Measurements from ENCODE around the gene EFHD1. TPM values are rescaled to one million over a fixed set of nuclear protein-coding genes. Genes with fewer than 3 reads are reported as not detected.

The EFHD1 gene
- total RNA-seq, 2 donors from 2014 or later = 1.4 to 3.4 TPM

- H3K27ac ChIP-seq = no peak overlapping the region
- H3K36me3 ChIP-seq = no peaks in the 10 kb centered on the region
- no peak overlapping the region for H3K4me3 ChIP-seq
- H3K9ac ChIP-seq (ENCODE audit: low read depth in 2 of 2, low read length in 2 of 2) = no peak overlapping the region
- no peaks in the 10 kb centered on the region for H3K4me1 ChIP-seq
- no peaks in the 10 kb centered on the region for H3K27me3 ChIP-seq
- H3K9me3 ChIP-seq = no peaks in the 10 kb centered on the region
- TF ChIP-seq CTCF (IDR thresholded peaks at IDR 0.05) = no peak
- intact Hi-C loops (cut with DNase I) = no loop called here
- no peak for DNase-seq
Observed at GRCh38 chr2:232621186-232621585, 12.2 kb upstream of the EFHD1 start.

- Histone ChIP-seq H3K9me3 (no peaks in the 10 kb centered on the region), H3K4me1 (no peaks in the 10 kb centered on the region), H3K9ac (ENCODE audit: low read depth in 2 of 2, low read length in 2 of 2) (no peak overlapping the region), H3K4me3 (no peak overlapping the region), H3K27me3 (no peaks in the 10 kb centered on the region), H3K27ac (no peak overlapping the region), H3K36me3 (no peaks in the 10 kb centered on the region)
- TF ChIP-seq CTCF (IDR thresholded peaks at IDR 0.05) = no peak
- intact Hi-C loops (cut with DNase I) = no loop called here
- no peak for DNase-seq
Observed at GRCh38 chr2:232622563-232622962, 10.8 kb upstream of the EFHD1 start.

- H3K4me1 ChIP-seq = no peaks in the 10 kb centered on the region
- no peak for DNase-seq
Observed at GRCh38 chr2:232623768-232624765, 9.3 kb upstream of the EFHD1 start.

GRCh38 chr2:232626584-232626983 is 6.8 kb upstream of the EFHD1 start:
- Histone ChIP-seq H3K27ac (no peak overlapping the region), H3K9me3 (no peaks in the 10 kb centered on the region), H3K4me1 (no peaks in the 10 kb centered on the region), H3K36me3 (no peaks in the 10 kb centered on the region), H3K9ac (ENCODE audit: low read depth in 2 of 2, low read length in 2 of 2) (no peak overlapping the region), H3K4me3 (no peak overlapping the region), H3K27me3 (no peaks in the 10 kb centered on the region)
- TF ChIP-seq CTCF (IDR thresholded peaks at IDR 0.05) = no peak
- intact Hi-C loops (cut with DNase I) = no loop called here
- DNase-seq = no peak

More at GRCh38 chr2:232623768-232624765, 9.3 kb upstream of the EFHD1 start:
- no peak overlapping the region for H3K4me3 ChIP-seq
- H3K27ac ChIP-seq = no peak overlapping the region
- H3K36me3 ChIP-seq = no peaks in the 10 kb centered on the region
- H3K9ac ChIP-seq (ENCODE audit: low read depth in 2 of 2, low read length in 2 of 2) = no peak overlapping the region
- intact Hi-C loops (cut with DNase I) = no loop called here
- TF ChIP-seq CTCF (IDR thresholded peaks at IDR 0.05) = no peak
- H3K27me3 ChIP-seq = no peaks in the 10 kb centered on the region
- H3K9me3 ChIP-seq = no peaks in the 10 kb centered on the region

GRCh38 chr2:232628466-232629128 is 4.8 kb upstream of the EFHD1 start:
- H3K36me3 ChIP-seq = no peaks in the 10 kb centered on the region
- H3K9ac ChIP-seq (ENCODE audit: low read depth in 2 of 2, low read length in 2 of 2) = no peak overlapping the region
- peaks cover 6% of the 10 kb centered on the region for H3K4me1 ChIP-seq
- no peak for DNase-seq
- H3K4me3 ChIP-seq = no peak overlapping the region
- intact Hi-C loops (cut with DNase I) = no loop called here
- no peaks in the 10 kb centered on the region for H3K9me3 ChIP-seq
- no peak overlapping the region for H3K27ac ChIP-seq
- TF ChIP-seq CTCF (IDR thresholded peaks at IDR 0.05) = no peak
- peaks cover 20% of the 10 kb centered on the region for H3K27me3 ChIP-seq

Data from colonic mucosa (tissue), 4 donors.